Endothelial cell (in vitro differentiated cells): ENCODE data around the gene UNC79. TPM values are rescaled to one million over a fixed set of nuclear protein-coding genes. Genes with fewer than 3 reads are reported as not detected.
"Not testable (repeated sequence)": the region's sequence is repeated elsewhere in the genome, so short reads cannot be mapped to it uniquely, and the experiment has no call there.

Source experiments
- DNase-seq: peaks from one replicate; pipeline ENCODE4 v3.0.0; 2021; ENCODE audit warnings: low spot score
- H3K27ac Mint-ChIP-seq: one replicate; pipeline ENCODE4 v1.8.0; 2021; ENCODE audit warnings: mixed read lengths, inconsistent platforms; ENCODE audit not compliant: unreplicated experiment
- H3K27me3 Mint-ChIP-seq: one replicate; pipeline ENCODE4 v1.8.0; 2021; ENCODE audit warnings: mild to moderate bottlenecking, moderate library complexity, mixed read lengths, inconsistent platforms; ENCODE audit not compliant: unreplicated experiment
- H3K36me3 Mint-ChIP-seq: one replicate; pipeline ENCODE4 v1.8.0; 2021; ENCODE audit warnings: mild to moderate bottlenecking, low read depth, mixed read lengths, inconsistent platforms; ENCODE audit not compliant: unreplicated experiment
- H3K4me1 Mint-ChIP-seq: one replicate; pipeline ENCODE4 v1.8.0; 2021; ENCODE audit warnings: mild to moderate bottlenecking, mixed read lengths, inconsistent platforms; ENCODE audit not compliant: unreplicated experiment
- H3K4me3 Mint-ChIP-seq: one replicate; pipeline ENCODE4 v1.8.0; 2021; ENCODE audit warnings: mild to moderate bottlenecking, mixed read lengths, inconsistent platforms; ENCODE audit not compliant: unreplicated experiment
- H3K9me3 Mint-ChIP-seq: one replicate; pipeline ENCODE4 v1.8.0; 2021; ENCODE audit warnings: mixed read lengths, inconsistent platforms; ENCODE audit not compliant: unreplicated experiment
- total RNA-seq: library from RNA; stranded (reverse); fragmentation: NEBNext Ultra II Directional; extraction: Animal tissue kit (Norgen Biotek cat#: 25700); gene quantifications from one replicate; pipeline ENCODE4 v1.2.1, GENCODE V29; 2021; ENCODE audit not compliant: unreplicated experiment
- TF ChIP-seq, protein P1 (sequence below): fragments of 200-600 bp; sonication (generic); IDR thresholded peaks from one replicate; pipeline ENCODE4 v1.5.0; 2021; ENCODE audit warnings: antibody characterized with exemption; ENCODE audit not compliant: unreplicated experiment

The UNC79 gene
- total RNA-seq, 1 donor from 2014 or later: 0.69 TPM

DNA sequence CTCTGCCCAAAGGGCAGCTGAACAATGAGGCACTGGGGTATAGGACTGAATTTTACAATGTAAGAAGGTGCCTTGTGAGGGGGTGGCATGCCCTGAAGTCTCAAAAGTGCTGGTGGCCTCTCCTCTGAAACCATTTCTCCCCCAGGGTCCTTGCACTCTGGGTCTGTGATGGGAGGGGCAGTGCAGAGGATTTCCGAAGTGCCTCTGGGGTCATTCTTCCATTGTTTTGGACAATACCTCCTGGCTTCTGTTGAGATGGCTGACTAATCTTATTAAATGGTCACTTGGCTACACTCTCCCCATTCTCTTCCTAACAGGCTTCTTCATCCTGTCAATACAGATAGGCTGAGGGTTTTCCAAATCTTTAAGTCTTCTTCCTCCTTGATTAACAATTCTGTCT lies 59.3 kb downstream of the UNC79 start:
- H3K4me1 Mint-ChIP-seq: no peaks in the 10 kb centered on the region
- no peak for DNase-seq
- no peak overlapping the region for H3K27ac Mint-ChIP-seq
- no peak overlapping the region for H3K4me3 Mint-ChIP-seq
- TF ChIP-seq, protein P1, sequence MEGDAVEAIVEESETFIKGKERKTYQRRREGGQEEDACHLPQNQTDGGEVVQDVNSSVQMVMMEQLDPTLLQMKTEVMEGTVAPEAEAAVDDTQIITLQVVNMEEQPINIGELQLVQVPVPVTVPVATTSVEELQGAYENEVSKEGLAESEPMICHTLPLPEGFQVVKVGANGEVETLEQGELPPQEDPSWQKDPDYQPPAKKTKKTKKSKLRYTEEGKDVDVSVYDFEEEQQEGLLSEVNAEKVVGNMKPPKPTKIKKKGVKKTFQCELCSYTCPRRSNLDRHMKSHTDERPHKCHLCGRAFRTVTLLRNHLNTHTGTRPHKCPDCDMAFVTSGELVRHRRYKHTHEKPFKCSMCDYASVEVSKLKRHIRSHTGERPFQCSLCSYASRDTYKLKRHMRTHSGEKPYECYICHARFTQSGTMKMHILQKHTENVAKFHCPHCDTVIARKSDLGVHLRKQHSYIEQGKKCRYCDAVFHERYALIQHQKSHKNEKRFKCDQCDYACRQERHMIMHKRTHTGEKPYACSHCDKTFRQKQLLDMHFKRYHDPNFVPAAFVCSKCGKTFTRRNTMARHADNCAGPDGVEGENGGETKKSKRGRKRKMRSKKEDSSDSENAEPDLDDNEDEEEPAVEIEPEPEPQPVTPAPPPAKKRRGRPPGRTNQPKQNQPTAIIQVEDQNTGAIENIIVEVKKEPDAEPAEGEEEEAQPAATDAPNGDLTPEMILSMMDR: no peak
- H3K9me3 Mint-ChIP-seq: no peaks in the 10 kb centered on the region
- no peaks in the 10 kb centered on the region for H3K36me3 Mint-ChIP-seq
- peaks cover 2% of the 10 kb centered on the region for H3K27me3 Mint-ChIP-seq

DNA sequence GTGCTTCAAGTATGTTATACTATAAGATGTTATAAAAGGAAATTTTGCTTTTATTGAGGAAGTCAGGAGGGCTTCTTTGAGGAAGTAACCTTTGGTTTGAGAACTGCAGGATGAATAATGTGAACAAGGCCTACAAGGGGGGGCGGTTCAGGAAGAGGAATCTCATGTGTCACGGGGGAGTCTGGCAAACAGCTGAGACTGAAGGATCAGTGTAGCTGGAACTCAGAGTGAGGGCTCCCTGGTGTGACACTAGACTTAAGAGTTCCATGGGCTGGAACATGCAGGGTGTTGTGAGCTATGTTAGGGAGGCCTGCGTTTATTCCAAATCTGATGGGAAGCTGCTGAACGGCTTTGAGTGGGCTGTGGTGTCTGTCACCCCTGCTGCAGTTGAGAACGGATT lies 62.3 kb downstream of the UNC79 start:
- no peak overlapping the region for H3K4me3 Mint-ChIP-seq

DNA sequence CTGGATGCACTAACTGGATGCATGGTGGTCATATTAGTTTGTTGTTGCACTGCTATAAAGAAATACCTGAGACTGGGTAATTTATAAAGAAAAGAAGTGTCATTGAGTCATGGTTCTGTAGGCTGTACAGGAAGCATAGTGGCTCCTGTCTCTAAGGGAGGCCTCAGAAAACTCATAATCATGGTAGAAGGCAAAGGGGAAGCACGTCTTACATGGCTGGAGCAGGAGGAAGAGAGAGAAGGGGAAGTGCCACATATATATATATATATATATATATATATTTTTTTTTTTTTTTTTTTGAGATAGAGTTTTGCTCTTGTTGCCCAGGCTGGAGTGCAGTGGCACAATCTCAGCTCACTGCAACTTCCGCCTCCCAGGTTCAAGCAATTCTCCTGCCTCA lies 62.9 kb downstream of the UNC79 start:
- not testable (repeated sequence) for H3K36me3 Mint-ChIP-seq, H3K9me3 Mint-ChIP-seq, H3K27ac Mint-ChIP-seq, H3K4me1 Mint-ChIP-seq, DNase-seq, H3K4me3 Mint-ChIP-seq, H3K27me3 Mint-ChIP-seq

More for the DNA sequence above, 62.3 kb downstream of the UNC79 start:
- TF ChIP-seq, protein P1: no peak
- Mint-ChIP-seq H3K36me3 (no peaks in the 10 kb centered on the region), H3K27me3 (peaks cover 2% of the 10 kb centered on the region), H3K27ac (no peak overlapping the region), H3K9me3 (no peaks in the 10 kb centered on the region), H3K4me1 (no peaks in the 10 kb centered on the region)
- DNase-seq: no peak

DNA sequence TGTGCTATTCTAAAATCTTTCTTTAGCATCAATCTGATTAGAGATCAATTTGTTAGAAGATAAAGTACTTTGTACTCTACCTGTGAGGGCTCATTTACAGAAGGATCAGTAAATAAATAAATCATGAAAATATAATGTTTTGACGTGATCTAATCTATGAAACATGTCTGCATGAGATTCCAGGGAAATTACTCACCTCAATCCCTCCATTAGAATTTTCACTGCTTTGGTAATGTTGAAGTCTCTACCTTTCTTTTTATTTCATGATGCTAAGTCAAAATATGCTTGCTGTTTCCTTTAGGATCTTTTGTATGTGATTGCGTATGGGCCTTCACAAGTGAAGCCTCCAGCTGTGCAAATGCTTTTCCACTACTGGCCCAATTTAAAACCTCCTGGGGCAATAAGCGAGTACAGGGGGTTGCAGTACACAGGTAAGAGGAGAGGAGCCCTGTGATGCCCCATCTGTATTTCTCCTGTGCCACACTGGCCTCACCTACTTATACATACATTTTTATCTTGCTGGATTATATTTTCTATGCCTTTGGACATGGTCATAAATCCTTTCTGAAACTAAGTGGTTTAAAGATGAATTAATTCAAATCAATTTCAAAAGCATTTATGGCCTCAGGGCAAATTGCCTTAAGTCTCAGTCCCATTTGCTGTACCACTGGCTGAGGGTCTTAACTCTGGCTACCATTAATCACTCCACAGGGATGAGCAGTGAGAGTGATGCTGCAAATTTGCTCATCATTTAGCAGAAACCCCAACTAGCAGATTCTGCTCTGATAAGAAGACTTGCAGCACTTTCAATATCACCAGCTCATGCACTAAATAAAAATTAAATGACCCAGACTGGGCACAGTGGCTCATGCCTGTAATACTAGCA lies 66.4 kb downstream of the UNC79 start:
- no peak for DNase-seq
- peaks cover 2% of the 10 kb centered on the region for H3K27me3 Mint-ChIP-seq
- no peak overlapping the region for H3K4me3 Mint-ChIP-seq
- no peaks in the 10 kb centered on the region for H3K4me1 Mint-ChIP-seq
- no peaks in the 10 kb centered on the region for H3K9me3 Mint-ChIP-seq
- no peaks in the 10 kb centered on the region for H3K36me3 Mint-ChIP-seq
- H3K27ac Mint-ChIP-seq: no peak overlapping the region
- TF ChIP-seq, protein P1: no peak

DNA sequence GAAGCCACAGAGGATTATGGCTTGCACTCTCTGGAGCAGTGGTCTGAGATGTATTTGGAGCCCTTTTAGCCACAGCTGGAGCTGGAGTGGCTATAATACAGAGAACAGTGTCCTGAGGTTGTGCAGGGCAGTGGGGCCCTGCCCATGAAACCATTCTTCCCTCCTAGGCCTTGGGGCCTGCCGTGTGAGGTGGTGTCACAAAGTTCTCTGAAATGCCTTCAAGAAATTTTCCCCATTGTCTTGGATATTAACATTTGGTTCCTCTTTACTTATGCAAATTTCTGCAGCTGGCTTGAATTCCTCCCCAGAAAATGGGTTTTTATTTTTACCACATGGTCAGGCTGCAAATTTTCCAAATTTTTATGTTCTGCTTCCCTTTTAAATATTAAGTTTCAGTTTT lies 79.3 kb downstream of the UNC79 start:
- peaks cover 4% of the 10 kb centered on the region for H3K36me3 Mint-ChIP-seq
- peaks cover 2% of the 10 kb centered on the region for H3K27me3 Mint-ChIP-seq
- no peaks in the 10 kb centered on the region for H3K4me1 Mint-ChIP-seq
- H3K27ac Mint-ChIP-seq: no peak overlapping the region
- TF ChIP-seq, protein P1: no peak
- no peak overlapping the region for H3K4me3 Mint-ChIP-seq
- DNase-seq: no peak
- H3K9me3 Mint-ChIP-seq: no peaks in the 10 kb centered on the region
